GM21529 (cell line): ENCODE measurements around the gene CCDC170.
"Not testable (repeated sequence)": the region's sequence is repeated elsewhere in the genome, so short reads cannot be mapped to it uniquely, and the experiment has no call there.

Source experiments
- ATAC-seq: cut with Tn5 transposase; IDR thresholded peaks from one replicate; pipeline ENCODE4 v1.9.1; 2021; ENCODE audit not compliant: unreplicated experiment

The CCDC170 gene

GRCh38 chr6:151544453-151544852 lies 50.6 kb downstream of the CCDC170 start:
- ATAC-seq = no peak

- not testable (repeated sequence) for ATAC-seq
These were observed 51.1 kb downstream of the CCDC170 start for GRCh38 chr6:151544884-151545283.

DNA sequence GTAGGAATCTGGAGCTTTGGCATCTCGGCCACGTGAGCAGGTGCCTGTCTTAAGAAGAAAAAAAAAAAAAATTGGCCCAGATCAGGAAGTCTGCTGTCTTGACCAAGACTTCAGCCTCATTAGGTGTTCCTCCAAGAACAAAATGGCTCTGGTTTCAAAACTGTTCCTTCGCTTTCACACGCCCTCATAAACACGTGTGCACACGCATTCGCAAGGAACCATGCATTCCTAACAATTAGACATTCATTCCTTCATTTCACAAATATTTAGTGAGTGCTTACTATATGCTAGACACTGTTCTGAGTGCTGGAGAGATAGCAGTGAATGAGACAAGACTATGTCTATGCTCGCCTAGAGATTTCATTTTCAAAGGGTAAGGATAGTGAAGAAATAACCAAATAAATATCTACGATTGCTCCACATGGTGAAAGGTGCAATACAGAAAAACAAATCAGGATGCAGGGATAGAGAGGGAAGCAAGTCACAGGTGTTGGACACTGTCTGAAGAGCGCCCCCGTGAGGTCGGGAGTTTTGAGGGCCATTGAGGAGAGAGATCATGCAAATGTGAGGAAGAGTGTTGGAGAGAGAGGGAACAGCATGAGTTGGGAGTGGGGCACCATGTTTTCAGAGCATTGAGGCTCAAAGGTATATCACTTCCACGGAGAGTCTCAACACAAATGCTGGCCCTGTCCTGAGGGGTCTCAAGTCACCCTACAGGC lies 53.3 kb downstream of the CCDC170 start:
- no peak for ATAC-seq

GRCh38 chr6:151548201-151548600 lies 54.4 kb downstream of the CCDC170 start:
- ATAC-seq = no peak

GRCh38 chr6:151549790-151550189 lies 56.0 kb downstream of the CCDC170 start:
- no peak for ATAC-seq

GRCh38 chr6:151550618-151551017 lies 56.8 kb downstream of the CCDC170 start:
- no peak for ATAC-seq

DNA sequence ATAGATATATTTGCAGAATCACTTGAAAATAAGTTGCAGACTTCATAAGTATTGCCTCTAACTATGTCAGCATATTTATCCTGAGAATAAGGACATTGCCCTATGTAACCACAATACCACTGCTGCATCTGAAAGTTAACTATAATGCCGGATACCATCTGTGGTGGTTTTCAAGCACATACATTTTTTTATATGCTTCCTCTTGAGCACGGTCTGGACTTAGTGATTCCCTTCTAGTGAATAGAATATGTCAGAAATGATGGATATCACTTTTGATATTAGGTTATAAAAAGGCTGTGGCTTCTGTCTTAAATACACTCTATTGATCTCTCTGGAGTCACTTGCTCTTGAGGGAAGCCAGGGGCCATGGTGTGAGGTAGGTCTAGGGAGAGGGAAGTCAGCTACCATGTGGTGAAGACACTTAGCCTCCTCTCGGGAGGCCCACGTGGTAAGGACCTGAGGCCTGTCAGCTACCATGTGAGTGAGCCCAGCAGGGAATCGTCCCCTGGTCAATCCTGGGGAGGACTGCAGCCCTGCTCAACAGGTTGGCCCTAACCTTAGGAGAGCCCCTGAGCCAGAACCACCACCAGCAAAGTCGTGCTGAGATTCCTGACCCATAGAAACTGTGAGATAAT lies 57.5 kb downstream of the CCDC170 start:
- no peak for ATAC-seq

- no peak for ATAC-seq
These were observed 59.8 kb downstream of the CCDC170 start for GRCh38 chr6:151553416-151554165.

DNA sequence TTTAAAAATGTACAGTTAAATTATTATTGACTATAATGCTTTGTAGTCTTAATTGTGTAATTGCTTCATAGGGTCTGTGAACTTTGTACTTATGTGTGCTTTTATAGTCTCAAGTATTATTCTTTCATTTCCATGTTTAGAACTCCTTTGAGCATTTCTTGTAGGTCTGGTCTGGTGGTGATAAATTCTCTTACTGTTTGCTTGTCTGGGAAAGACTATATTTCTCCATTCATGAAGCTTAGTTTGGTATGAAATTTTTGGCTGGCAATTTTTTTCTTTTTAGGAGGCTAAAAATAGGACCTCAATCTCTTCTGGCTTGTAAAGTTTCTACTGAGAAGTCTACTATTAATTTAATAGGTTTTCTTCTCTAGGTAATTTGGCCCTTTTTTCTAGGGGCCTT lies 67.4 kb downstream of the CCDC170 start:
- ATAC-seq = no peak

DNA sequence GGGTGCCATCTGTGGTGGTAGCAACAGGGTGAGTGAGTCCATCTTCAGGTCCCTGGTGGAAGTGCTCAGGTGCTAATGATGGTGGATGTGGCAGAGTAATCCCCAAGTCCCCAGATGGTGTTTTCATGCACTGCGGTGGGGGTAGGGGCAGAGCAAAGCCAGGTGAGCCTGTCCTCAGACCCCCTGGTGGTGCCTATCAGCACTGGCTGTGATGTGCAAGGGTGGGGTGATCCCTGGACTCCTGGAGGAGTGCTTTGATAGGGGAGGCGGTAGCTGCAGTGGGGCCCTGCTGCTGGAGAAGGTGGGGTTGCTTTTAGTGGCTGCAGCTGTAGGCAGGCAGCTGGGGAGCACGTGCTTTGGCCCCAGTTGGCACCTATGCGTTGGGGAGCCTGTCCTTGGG lies 70.8 kb downstream of the CCDC170 start:
- ATAC-seq = no peak

GRCh38 chr6:151565940-151566339 lies 72.1 kb downstream of the CCDC170 start:
- no peak for ATAC-seq

- no peak for ATAC-seq
These were observed 72.7 kb downstream of the CCDC170 start for GRCh38 chr6:151566557-151566956.

- ATAC-seq = no peak
These were observed 82.8 kb downstream of the CCDC170 start for GRCh38 chr6:151576633-151577032.

DNA sequence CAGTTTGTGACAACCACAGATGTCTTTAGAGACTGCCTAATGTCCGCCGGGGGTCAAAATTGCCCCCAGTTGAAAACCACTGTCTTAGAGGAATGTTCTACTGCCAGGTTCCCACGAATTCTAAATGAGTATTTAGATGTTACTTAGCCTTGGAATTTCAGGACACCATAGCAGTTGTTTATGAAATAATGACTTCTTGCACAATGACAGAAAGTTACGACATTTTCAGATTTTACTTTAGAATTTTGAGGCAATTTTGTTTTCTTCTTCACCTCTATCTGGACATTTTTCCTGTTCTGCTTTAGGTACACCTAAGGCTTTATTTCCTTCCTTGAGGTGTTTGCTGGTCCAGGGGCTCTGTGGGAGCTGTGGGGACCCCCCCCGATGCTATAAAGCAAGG lies 83.4 kb downstream of the CCDC170 start:
- ATAC-seq = no peak

GRCh38 chr6:151585741-151586140 lies 91.9 kb downstream of the CCDC170 start:
- no peak for ATAC-seq

- no peak for ATAC-seq
These were observed 95.8 kb downstream of the CCDC170 start for GRCh38 chr6:151589667-151590066.

GRCh38 chr6:151590742-151591141 lies 96.9 kb downstream of the CCDC170 start:
- ATAC-seq = no peak

DNA sequence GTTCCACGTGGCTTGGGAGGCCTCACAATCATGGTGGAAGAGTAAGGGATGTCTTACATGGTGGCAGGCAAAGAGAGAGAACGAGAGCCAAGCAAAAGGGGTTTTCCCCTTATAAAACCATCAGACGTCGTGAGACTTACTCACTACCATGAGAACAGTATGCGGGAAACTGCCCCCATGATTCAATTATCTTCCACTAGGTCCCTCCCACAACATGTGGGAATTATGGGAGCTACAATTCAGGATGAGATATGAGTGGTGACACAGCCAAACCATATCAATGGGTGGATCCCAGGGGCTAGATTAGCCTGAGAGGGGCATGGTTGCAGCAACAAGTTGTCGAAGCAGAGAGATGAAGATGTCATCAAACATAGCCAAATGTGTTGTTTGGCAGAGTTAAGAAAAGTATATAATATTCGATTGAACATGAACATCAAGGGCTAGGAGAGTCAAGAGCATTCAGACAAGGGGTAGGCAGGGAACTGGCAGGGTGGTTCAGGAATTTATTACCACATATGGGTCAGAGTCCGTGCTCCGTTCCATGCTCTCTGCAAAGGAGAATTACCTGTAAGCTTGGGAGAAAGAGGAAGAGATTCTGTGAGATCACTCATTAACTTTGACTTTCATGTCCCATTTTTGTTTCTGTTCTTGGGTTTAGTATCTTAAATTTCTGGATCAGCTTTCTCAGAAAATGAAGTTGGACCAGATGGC lies 98.8 kb downstream of the CCDC170 start:
- no peak for ATAC-seq

GRCh38 chr6:151609146-151609902 lies 115.5 kb downstream of the CCDC170 start:
- ATAC-seq = no peak

- ATAC-seq = no peak
These were observed 116.5 kb downstream of the CCDC170 start for GRCh38 chr6:151610326-151610725.

DNA sequence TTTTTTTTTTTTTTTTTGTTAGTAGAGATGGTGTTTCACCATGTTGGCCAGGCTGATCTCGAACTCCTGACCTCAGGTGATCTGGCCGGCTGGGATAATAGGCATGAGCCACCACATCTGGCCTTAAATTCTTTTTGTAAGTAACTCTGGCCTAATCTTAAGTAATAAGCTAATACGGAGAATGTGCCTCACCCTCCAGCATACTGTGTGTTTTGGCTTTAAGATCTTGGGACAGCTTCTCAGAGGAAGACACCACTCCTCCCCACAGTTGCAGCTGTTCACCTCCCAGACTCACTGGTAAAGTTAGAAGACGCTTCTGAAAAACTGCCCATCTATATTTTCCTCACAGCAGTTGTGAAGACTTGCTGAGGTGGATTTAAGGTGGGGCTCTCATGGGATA lies 120.8 kb downstream of the CCDC170 start:
- no peak for ATAC-seq
